Measurements from ENCODE around the gene STUM.
A peak's percentile ranks its signal among the peaks of the same experiment; 100 is the strongest.

The STUM gene

GRCh38 chr1:226624526-226624925 lies 76.0 kb downstream of the STUM start:
- no peak for DNase-seq (ENCODE audit: low read depth in 4 of 4, low spot score in 1 of 4)

- DNase-seq (ENCODE audit: low read depth in 4 of 4, low spot score in 1 of 4): no peak
Measured at GRCh38 chr1:226625326-226625725, 76.8 kb downstream of the STUM start.

- DNase-seq (ENCODE audit: low read depth in 4 of 4, low spot score in 1 of 4): no peak
Measured at GRCh38 chr1:226625832-226626576, 77.4 kb downstream of the STUM start.

- DNase-seq (ENCODE audit: low read depth in 4 of 4, low spot score in 1 of 4): peak; percentile 63 to 79 (median 72)
Measured at GRCh38 chr1:226626577-226626956, 78.0 kb downstream of the STUM start.

GRCh38 chr1:226627050-226627755 lies 78.6 kb downstream of the STUM start:
- DNase-seq (ENCODE audit: low read depth in 4 of 4, low spot score in 1 of 4): no peak

GRCh38 chr1:226627924-226628611 lies 79.5 kb downstream of the STUM start:
- no peak for DNase-seq (ENCODE audit: low read depth in 4 of 4, low spot score in 1 of 4)

- DNase-seq (ENCODE audit: low read depth in 4 of 4, low spot score in 1 of 4): no peak
Measured at GRCh38 chr1:226628612-226629155, 80.1 kb downstream of the STUM start.

GRCh38 chr1:226629210-226629895 lies 80.8 kb downstream of the STUM start:
- DNase-seq (ENCODE audit: low read depth in 4 of 4, low spot score in 1 of 4): no peak

- DNase-seq (ENCODE audit: low read depth in 4 of 4, low spot score in 1 of 4): no peak
Measured at GRCh38 chr1:226629896-226630550, 81.5 kb downstream of the STUM start.

GRCh38 chr1:226630592-226630991 lies 82.0 kb downstream of the STUM start:
- DNase-seq (ENCODE audit: low read depth in 4 of 4, low spot score in 1 of 4): no peak

- no peak for DNase-seq (ENCODE audit: low read depth in 4 of 4, low spot score in 1 of 4)
Measured at GRCh38 chr1:226631229-226632000, 82.9 kb downstream of the STUM start.

GRCh38 chr1:226632169-226632879 lies 83.8 kb downstream of the STUM start:
- no peak for DNase-seq (ENCODE audit: low read depth in 4 of 4, low spot score in 1 of 4)

GRCh38 chr1:226632922-226633351 lies 84.4 kb downstream of the STUM start:
- DNase-seq (ENCODE audit: low read depth in 4 of 4, low spot score in 1 of 4): no peak

- no peak for DNase-seq (ENCODE audit: low read depth in 4 of 4, low spot score in 1 of 4)
Measured at GRCh38 chr1:226633541-226634165, 85.1 kb downstream of the STUM start.

- DNase-seq (ENCODE audit: low read depth in 4 of 4, low spot score in 1 of 4): peak; percentile 61 to 78 (median 72)
Measured at GRCh38 chr1:226634166-226634588, 85.6 kb downstream of the STUM start.

GRCh38 chr1:226634611-226635246 lies 86.2 kb downstream of the STUM start:
- DNase-seq (ENCODE audit: low read depth in 4 of 4, low spot score in 1 of 4): no peak

- peak in 1 of 4 experiments; percentile 48 for DNase-seq (ENCODE audit: low read depth in 4 of 4, low spot score in 1 of 4)
Measured at GRCh38 chr1:226635456-226635941, 86.9 kb downstream of the STUM start.

GRCh38 chr1:226636847-226637096 lies 88.2 kb downstream of the STUM start:
- no peak for DNase-seq (ENCODE audit: low read depth in 4 of 4, low spot score in 1 of 4)
